Thyroid gland (tissue), 4 donors: ENCODE data around the gene DMXL1.

ENCODE experiments used
- POLR2A ChIP-seq, 2 donors: fragments of 450-650 bp; IDR thresholded peaks; one replicate each; pipeline ENCODE4 v1.6.1; 2017; ENCODE audit warnings: antibody characterized with exemption in 2 of 2, mild to moderate bottlenecking in 2 of 2, moderate library complexity in 1 of 2
- TF ChIP-seq, protein P1 (sequence below), 6 experiments: fragments of 200-600 bp in 3 of 6; fragments of 450-650 bp in 3 of 6; sonication (generic) in 3 of 6; IDR thresholded peaks; one replicate each; pipeline ENCODE4 v1.5.1; 2016 to 2019; ENCODE audit warnings: antibody characterized with exemption in 6 of 6, mild to moderate bottlenecking in 2 of 6, inconsistent platforms in 1 of 6, moderate library complexity in 1 of 6

DNA sequence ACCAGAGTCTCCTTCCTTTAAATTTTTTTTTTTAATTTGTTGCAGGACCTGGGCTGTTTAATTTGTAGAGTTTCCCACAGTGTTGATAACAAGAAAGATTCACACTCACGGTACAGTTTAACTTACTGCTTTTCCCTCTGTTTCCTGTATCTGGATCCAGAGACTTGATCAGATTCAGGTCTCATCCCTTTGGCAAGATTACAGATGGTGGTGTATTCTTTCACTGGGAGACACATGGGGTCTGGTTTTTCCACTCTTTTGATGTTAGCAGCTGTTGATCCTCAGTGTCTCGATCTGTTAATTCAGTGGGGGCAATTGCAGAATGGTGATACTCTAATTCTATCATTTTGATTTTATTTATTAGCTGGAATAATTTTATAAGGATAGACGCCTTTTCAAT is 209.5 kb downstream of the DMXL1 start:
- TF ChIP-seq, protein P1, sequence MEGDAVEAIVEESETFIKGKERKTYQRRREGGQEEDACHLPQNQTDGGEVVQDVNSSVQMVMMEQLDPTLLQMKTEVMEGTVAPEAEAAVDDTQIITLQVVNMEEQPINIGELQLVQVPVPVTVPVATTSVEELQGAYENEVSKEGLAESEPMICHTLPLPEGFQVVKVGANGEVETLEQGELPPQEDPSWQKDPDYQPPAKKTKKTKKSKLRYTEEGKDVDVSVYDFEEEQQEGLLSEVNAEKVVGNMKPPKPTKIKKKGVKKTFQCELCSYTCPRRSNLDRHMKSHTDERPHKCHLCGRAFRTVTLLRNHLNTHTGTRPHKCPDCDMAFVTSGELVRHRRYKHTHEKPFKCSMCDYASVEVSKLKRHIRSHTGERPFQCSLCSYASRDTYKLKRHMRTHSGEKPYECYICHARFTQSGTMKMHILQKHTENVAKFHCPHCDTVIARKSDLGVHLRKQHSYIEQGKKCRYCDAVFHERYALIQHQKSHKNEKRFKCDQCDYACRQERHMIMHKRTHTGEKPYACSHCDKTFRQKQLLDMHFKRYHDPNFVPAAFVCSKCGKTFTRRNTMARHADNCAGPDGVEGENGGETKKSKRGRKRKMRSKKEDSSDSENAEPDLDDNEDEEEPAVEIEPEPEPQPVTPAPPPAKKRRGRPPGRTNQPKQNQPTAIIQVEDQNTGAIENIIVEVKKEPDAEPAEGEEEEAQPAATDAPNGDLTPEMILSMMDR (IDR thresholded peaks at IDR 0.05), result no peak
- TF ChIP-seq POLR2A (IDR thresholded peaks at IDR 0.05), result no peak
